ENCODE results near the gene STXBP5.

The STXBP5 gene

DNA sequence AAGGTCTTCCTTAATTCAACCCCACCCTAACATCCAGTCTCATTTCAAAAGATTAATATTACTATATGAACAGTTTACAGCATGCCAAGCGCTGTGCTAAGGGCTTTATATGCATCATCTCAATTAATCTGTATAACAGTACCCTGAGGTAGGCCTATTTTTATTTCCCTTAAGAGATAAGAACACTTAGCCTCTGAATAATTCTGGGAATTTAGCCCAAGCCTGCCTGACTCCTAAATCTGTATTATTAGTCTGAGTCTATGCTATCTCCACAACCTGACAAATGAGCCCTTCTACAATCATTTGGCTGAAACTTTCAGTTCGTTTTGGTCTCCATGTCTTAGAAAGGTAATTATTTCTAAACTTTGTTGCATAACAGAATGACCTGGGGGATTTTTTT lies 226.6 kb downstream of the STXBP5 start:
- no peaks in the 10 kb centered on the region for H3K27me3 Mint-ChIP-seq (ENCODE audit: low read depth)
- H3K9me3 Mint-ChIP-seq: no peaks in the 10 kb centered on the region

DNA sequence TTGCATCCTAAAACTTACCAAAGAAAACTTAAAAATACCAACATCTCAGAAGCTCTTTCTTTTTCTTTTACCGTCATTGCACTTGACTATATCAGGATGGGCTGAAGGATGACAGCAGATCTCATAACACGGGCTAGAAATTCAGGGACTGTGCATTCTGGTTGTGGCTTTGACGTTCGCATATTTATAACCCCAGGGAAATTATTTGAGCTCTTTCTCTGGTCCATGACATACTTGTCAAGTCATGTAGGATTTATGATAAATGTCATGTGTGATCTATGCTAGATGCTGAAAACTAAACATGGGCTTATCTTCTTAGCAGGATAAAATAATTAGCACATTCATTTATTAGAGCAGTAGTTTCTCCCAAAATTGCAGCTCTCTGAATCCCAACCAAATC lies 229.9 kb downstream of the STXBP5 start:
- Mint-ChIP-seq H3K27ac (no peak overlapping the region), H3K4me1 (no peaks in the 10 kb centered on the region), H3K27me3 (ENCODE audit: low read depth) (no peaks in the 10 kb centered on the region), H3K9me3 (no peaks in the 10 kb centered on the region), H3K36me3 (ENCODE audit: low read depth) (no peaks in the 10 kb centered on the region), H3K4me3 (no peak overlapping the region)
- TF ChIP-seq, protein P1, sequence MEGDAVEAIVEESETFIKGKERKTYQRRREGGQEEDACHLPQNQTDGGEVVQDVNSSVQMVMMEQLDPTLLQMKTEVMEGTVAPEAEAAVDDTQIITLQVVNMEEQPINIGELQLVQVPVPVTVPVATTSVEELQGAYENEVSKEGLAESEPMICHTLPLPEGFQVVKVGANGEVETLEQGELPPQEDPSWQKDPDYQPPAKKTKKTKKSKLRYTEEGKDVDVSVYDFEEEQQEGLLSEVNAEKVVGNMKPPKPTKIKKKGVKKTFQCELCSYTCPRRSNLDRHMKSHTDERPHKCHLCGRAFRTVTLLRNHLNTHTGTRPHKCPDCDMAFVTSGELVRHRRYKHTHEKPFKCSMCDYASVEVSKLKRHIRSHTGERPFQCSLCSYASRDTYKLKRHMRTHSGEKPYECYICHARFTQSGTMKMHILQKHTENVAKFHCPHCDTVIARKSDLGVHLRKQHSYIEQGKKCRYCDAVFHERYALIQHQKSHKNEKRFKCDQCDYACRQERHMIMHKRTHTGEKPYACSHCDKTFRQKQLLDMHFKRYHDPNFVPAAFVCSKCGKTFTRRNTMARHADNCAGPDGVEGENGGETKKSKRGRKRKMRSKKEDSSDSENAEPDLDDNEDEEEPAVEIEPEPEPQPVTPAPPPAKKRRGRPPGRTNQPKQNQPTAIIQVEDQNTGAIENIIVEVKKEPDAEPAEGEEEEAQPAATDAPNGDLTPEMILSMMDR (IDR thresholded peaks at IDR 0.05; ENCODE audit: unreplicated experiment in 3 of 3): no peak

More for the DNA sequence above, 226.6 kb downstream of the STXBP5 start:
- Mint-ChIP-seq H3K4me3 (no peak overlapping the region), H3K27ac (no peak overlapping the region), H3K4me1 (no peaks in the 10 kb centered on the region), H3K36me3 (ENCODE audit: low read depth) (no peaks in the 10 kb centered on the region)
- TF ChIP-seq, protein P1 (IDR thresholded peaks at IDR 0.05; ENCODE audit: unreplicated experiment in 3 of 3): no peak

DNA sequence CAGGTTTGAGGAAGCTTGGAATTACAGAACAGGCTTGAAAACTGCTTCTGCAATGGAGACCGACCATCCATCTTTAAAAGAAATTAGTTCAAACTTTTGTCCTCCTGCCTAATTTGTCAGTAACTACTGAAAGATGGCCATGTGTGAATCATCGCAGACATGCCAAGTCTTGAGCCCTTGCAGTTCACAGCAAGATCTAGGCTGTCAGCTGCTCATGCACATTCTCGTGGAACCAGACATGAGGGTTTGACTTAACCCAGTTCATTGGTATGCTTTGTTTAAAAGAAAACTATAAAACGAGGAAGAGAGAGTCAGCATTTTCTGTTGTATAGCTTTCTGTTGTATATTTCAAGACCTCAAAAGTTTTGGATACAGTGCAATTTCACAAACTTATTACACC lies 230.3 kb downstream of the STXBP5 start:
- TF ChIP-seq, protein P1 (IDR thresholded peaks at IDR 0.05; ENCODE audit: unreplicated experiment in 3 of 3): no peak
- Mint-ChIP-seq H3K27ac (no peak overlapping the region), H3K36me3 (ENCODE audit: low read depth) (no peaks in the 10 kb centered on the region), H3K9me3 (no peaks in the 10 kb centered on the region), H3K4me1 (no peaks in the 10 kb centered on the region), H3K4me3 (no peak overlapping the region), H3K27me3 (ENCODE audit: low read depth) (no peaks in the 10 kb centered on the region)

DNA sequence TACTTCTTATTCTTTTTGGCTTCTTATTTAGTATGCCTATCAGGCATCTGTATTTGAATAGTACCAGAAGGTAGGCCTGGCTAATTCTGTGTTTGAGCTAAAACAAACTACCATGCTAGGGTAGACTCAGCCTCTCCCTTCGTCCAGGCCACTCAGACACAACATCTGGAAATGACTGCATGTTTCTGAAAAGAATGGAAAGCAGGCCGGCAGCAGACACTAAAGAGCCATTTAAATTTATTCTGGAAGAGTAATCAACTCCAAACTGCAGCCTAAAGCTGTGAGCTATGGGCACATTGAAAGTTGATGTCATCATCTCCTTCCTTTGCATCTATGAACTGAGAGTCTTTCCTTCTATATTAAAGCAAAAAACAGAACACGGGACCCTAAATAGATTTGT lies 233.4 kb downstream of the STXBP5 start:
- Mint-ChIP-seq H3K27ac (no peak overlapping the region), H3K36me3 (ENCODE audit: low read depth) (no peaks in the 10 kb centered on the region), H3K4me1 (no peaks in the 10 kb centered on the region), H3K27me3 (ENCODE audit: low read depth) (no peaks in the 10 kb centered on the region), H3K4me3 (no peak overlapping the region), H3K9me3 (no peaks in the 10 kb centered on the region)
- TF ChIP-seq, protein P1 (IDR thresholded peaks at IDR 0.05; ENCODE audit: unreplicated experiment in 3 of 3): no peak

DNA sequence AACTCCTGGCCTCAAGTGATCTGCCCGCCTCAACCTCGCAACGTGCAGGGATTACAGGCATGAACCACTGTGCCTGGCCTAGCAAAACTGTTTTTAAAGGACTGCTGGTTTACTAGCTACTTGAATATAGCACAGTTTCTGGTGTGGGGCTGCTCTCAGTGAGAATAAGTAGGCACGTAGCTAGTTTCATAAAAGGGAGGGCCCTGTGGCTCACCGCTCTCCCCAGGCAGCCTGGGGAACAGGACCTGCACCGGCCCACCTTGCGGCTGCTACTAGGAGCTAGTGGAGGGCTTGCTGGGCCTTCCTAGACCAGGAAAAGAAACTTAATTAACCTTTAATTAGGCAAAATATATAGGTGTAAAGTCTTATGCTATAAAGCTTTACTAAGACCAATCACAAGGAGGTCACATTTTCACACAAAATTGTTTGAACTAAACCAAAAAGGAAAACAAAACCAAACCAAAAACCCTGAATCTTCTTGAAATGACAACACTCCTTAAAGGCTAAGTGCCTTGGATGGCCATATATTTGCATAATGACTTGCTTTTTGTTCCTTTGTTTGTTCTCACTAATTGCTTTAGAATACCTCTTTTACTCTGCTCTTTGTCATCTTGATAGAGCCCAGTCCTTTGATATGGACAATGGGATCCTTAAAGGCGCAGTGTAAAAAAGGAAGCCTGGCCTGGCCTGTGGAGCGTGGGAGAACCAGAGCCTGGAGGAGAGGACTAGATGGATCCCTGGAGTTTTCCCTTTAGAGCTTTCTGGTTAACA lies 234.7 kb downstream of the STXBP5 start:
- Mint-ChIP-seq H3K4me1 (no peaks in the 10 kb centered on the region), H3K27ac (no peak overlapping the region), H3K27me3 (ENCODE audit: low read depth) (no peaks in the 10 kb centered on the region), H3K9me3 (no peaks in the 10 kb centered on the region), H3K36me3 (ENCODE audit: low read depth) (no peaks in the 10 kb centered on the region), H3K4me3 (no peak overlapping the region)
- TF ChIP-seq, protein P1 (IDR thresholded peaks at IDR 0.05; ENCODE audit: unreplicated experiment in 3 of 3): no peak

All from nephron (organoid).